SK-N-SH treated with all-trans-retinoic acid at 6 μM for 48 hours (cell line): Measurements from ENCODE around the gene COQ6.
"Not testable (repeated sequence)": the region's sequence is repeated elsewhere in the genome, so short reads cannot be mapped to it uniquely, and the experiment has no call there.

ENCODE experiments used
- ATAC-seq: fragments of 200-7000 bp; cut with Tn5 transposase; 3 replicates; pipeline ENCODE4 v1.9.1; 2020; ENCODE audit warnings: mild to moderate bottlenecking, moderate library complexity
- ARNTL ChIP-seq: fragments of 450-650 bp; formaldehyde crosslinking; IDR thresholded peaks from 2 replicates; pipeline ENCODE4 v1.5.0; 2020; ENCODE audit warnings: low read depth, mild to moderate bottlenecking, moderate library complexity, borderline replicate concordance
- BACH2 ChIP-seq: fragments of 250-450 bp; sonication (Bioruptor Pico); IDR thresholded peaks from 2 replicates; pipeline ENCODE4 v1.9.0; 2021; ENCODE audit warnings: mild to moderate bottlenecking, borderline replicate concordance
- CSDC2 ChIP-seq: fragments of 250-450 bp; sonication (Bioruptor Pico); IDR thresholded peaks from 2 replicates; pipeline ENCODE4 v1.5.0; 2020; ENCODE audit warnings: mild to moderate bottlenecking, moderate library complexity
- CSRNP3 ChIP-seq: fragments of 250-450 bp; sonication (Bioruptor Pico); IDR thresholded peaks from 2 replicates; pipeline ENCODE4 v1.5.1; 2021; ENCODE audit warnings: mild to moderate bottlenecking, moderate library complexity
- ESRRG ChIP-seq: fragments of 250-450 bp; sonication (Bioruptor Pico); IDR thresholded peaks from 2 replicates; pipeline ENCODE4 v1.6.1; 2021; ENCODE audit warnings: mild to moderate bottlenecking
- ISL1 ChIP-seq: fragments of 250-450 bp; sonication (Bioruptor Pico); IDR thresholded peaks from 2 replicates; pipeline ENCODE4 v2.1.2; 2022; ENCODE audit warnings: mild to moderate bottlenecking, moderate library complexity
- OSR1 ChIP-seq: fragments of 250-450 bp; sonication (Bioruptor Pico); IDR thresholded peaks from 2 replicates; pipeline ENCODE4 v1.8.0; 2022; ENCODE audit warnings: moderate library complexity, mild to moderate bottlenecking, inconsistent platforms
- POU6F1 ChIP-seq: fragments of 250-450 bp; sonication (Bioruptor Pico); IDR thresholded peaks from 2 replicates; pipeline ENCODE4 v1.8.0; 2021; ENCODE audit warnings: low read depth, mild to moderate bottlenecking, moderate library complexity, borderline replicate concordance
- PPARA ChIP-seq: fragments of 250-450 bp; sonication (Bioruptor Pico); IDR thresholded peaks from 2 replicates; pipeline ENCODE4 v1.5.0; 2020; ENCODE audit warnings: mild to moderate bottlenecking, borderline replicate concordance
- RARB ChIP-seq: fragments of 250-450 bp; sonication (Bioruptor Pico); IDR thresholded peaks from 2 replicates; pipeline ENCODE4 v1.8.0; 2021; ENCODE audit warnings: mild to moderate bottlenecking, moderate library complexity
- SNAI2 ChIP-seq: fragments of 250-450 bp; sonication (Bioruptor Pico); IDR thresholded peaks from 2 replicates; pipeline ENCODE4 v1.5.0; 2020; ENCODE audit warnings: mild to moderate bottlenecking, moderate library complexity
- TOX ChIP-seq: fragments of 250-450 bp; sonication (Bioruptor Pico); IDR thresholded peaks from 2 replicates; pipeline ENCODE4 v1.8.0; 2021; ENCODE audit warnings: mild to moderate bottlenecking, moderate library complexity, borderline replicate concordance
- ZC3H10 ChIP-seq: fragments of 250-450 bp; sonication (Bioruptor Pico); IDR thresholded peaks from 2 replicates; pipeline ENCODE4 v1.5.1; 2021; ENCODE audit warnings: mild to moderate bottlenecking, moderate library complexity
- ZFP30 ChIP-seq: fragments of 450-650 bp; formaldehyde crosslinking; IDR thresholded peaks from 2 replicates; pipeline ENCODE4 v1.5.0; 2022; ENCODE audit warnings: mild to moderate bottlenecking, moderate library complexity
- ZNF565 ChIP-seq: fragments of 450-650 bp; formaldehyde crosslinking; conservative IDR thresholded peaks from 2 replicates; pipeline ENCODE4 v1.5.0; 2020; ENCODE audit warnings: low read depth, mild to moderate bottlenecking, moderate library complexity
- ZNF70 ChIP-seq: fragments of 450-650 bp; formaldehyde crosslinking; IDR thresholded peaks from 2 replicates; pipeline ENCODE4 v1.5.0; 2020; ENCODE audit warnings: mild to moderate bottlenecking, moderate library complexity
- ZNF8 ChIP-seq: fragments of 450-650 bp; formaldehyde crosslinking; IDR thresholded peaks from 2 replicates; pipeline ENCODE4 v1.5.0; 2020; ENCODE audit warnings: mild to moderate bottlenecking, moderate library complexity
- TF ChIP-seq, protein P1 (sequence below): fragments of 250-450 bp; sonication (Bioruptor Pico); IDR thresholded peaks from 2 replicates; pipeline ENCODE4 v1.8.0; 2020; ENCODE audit warnings: mild to moderate bottlenecking, moderate library complexity, borderline replicate concordance
- TF ChIP-seq, protein P2 (sequence below): fragments of 250-450 bp; sonication (Bioruptor Pico); IDR thresholded peaks from 2 replicates; pipeline ENCODE4 v1.5.0; 2020; ENCODE audit warnings: mild to moderate bottlenecking, moderate library complexity
- TF ChIP-seq, protein P3 (sequence below): fragments of 250-450 bp; sonication (Bioruptor Pico); IDR thresholded peaks from 2 replicates; pipeline ENCODE4 v1.5.1; 2020; ENCODE audit warnings: low read depth, mild to moderate bottlenecking, moderate library complexity

COQ6 gene

GRCh38 chr14:73909681-73910080, 40.4 kb upstream of the COQ6 start (continued):
- TF ChIP-seq TOX (CRISPR knock-in tag): no peak

- ATAC-seq: no peak
- TF ChIP-seq RARB (no peak), POU6F1 (no peak), CSRNP3 (CRISPR knock-in tag) (no peak), ZC3H10 (CRISPR knock-in tag) (no peak), CSDC2 (CRISPR knock-in tag) (no peak)
Measured at GRCh38 chr14:73913256-73913655, 36.8 kb upstream of the COQ6 start.

GRCh38 chr14:73916324-73916723, 33.8 kb upstream of the COQ6 start:
- no peak for ATAC-seq
- TF ChIP-seq CSRNP3 (CRISPR knock-in tag): no peak
- TF ChIP-seq RARB: no peak
- TF ChIP-seq, protein P1, sequence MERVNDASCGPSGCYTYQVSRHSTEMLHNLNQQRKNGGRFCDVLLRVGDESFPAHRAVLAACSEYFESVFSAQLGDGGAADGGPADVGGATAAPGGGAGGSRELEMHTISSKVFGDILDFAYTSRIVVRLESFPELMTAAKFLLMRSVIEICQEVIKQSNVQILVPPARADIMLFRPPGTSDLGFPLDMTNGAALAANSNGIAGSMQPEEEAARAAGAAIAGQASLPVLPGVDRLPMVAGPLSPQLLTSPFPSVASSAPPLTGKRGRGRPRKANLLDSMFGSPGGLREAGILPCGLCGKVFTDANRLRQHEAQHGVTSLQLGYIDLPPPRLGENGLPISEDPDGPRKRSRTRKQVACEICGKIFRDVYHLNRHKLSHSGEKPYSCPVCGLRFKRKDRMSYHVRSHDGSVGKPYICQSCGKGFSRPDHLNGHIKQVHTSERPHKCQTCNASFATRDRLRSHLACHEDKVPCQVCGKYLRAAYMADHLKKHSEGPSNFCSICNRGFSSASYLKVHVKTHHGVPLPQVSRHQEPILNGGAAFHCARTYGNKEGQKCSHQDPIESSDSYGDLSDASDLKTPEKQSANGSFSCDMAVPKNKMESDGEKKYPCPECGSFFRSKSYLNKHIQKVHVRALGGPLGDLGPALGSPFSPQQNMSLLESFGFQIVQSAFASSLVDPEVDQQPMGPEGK (CRISPR knock-in tag): no peak
- TF ChIP-seq PPARA (CRISPR knock-in tag): no peak
- no peak for TF ChIP-seq CSDC2 (CRISPR knock-in tag)
- no peak for TF ChIP-seq ZNF8
- TF ChIP-seq, all 23 proteins: peak for 0

- not testable (repeated sequence) for ATAC-seq
Measured at GRCh38 chr14:73919457-73919856, 30.6 kb upstream of the COQ6 start.

DNA sequence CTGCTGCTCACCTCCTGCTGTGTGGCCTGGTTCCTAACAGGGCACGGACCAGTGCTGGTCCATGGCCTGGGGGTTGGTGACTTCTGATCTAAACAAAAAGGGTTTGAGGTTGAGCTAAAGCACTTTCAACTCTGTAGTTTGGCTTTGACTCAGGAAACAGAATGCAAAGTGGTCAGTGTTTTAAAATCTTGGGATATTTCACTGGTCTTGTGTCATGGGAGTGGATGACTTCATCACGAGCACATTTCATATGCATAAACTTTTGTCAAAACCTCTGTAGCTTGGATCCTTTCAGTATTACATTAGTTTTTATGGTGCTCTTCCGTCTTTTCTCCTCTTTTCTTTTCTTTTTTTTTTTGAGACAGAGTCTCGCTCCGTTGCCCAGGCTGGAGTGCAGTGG, 25.8 kb upstream of the COQ6 start:
- TF ChIP-seq, protein P2, sequence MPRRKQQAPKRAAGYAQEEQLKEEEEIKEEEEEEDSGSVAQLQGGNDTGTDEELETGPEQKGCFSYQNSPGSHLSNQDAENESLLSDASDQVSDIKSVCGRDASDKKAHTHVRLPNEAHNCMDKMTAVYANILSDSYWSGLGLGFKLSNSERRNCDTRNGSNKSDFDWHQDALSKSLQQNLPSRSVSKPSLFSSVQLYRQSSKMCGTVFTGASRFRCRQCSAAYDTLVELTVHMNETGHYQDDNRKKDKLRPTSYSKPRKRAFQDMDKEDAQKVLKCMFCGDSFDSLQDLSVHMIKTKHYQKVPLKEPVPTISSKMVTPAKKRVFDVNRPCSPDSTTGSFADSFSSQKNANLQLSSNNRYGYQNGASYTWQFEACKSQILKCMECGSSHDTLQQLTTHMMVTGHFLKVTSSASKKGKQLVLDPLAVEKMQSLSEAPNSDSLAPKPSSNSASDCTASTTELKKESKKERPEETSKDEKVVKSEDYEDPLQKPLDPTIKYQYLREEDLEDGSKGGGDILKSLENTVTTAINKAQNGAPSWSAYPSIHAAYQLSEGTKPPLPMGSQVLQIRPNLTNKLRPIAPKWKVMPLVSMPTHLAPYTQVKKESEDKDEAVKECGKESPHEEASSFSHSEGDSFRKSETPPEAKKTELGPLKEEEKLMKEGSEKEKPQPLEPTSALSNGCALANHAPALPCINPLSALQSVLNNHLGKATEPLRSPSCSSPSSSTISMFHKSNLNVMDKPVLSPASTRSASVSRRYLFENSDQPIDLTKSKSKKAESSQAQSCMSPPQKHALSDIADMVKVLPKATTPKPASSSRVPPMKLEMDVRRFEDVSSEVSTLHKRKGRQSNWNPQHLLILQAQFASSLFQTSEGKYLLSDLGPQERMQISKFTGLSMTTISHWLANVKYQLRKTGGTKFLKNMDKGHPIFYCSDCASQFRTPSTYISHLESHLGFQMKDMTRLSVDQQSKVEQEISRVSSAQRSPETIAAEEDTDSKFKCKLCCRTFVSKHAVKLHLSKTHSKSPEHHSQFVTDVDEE: no peak
- TF ChIP-seq ISL1 (CRISPR knock-in tag): no peak
- no peak for TF ChIP-seq CSRNP3 (CRISPR knock-in tag)
- no peak for TF ChIP-seq ZNF8
- TF ChIP-seq RARB: no peak
- ATAC-seq: no peak

- ATAC-seq: peak; percentile 60
- TF ChIP-seq CSDC2 (CRISPR knock-in tag) (no peak), OSR1 (CRISPR knock-in tag) (no peak), RARB (no peak), ARNTL (CRISPR knock-in tag) (no peak), ZFP30 (no peak), ZNF565 (CRISPR knock-in tag) (no peak), SNAI2 (CRISPR knock-in tag) (no peak), ESRRG (CRISPR knock-in tag) (no peak), ZNF8 (no peak), TOX (CRISPR knock-in tag) (no peak), ZNF70 (CRISPR knock-in tag) (no peak), ZC3H10 (CRISPR knock-in tag) (no peak), PPARA (CRISPR knock-in tag) (no peak), BACH2 (CRISPR knock-in tag) (no peak)
- TF ChIP-seq, protein P3, sequence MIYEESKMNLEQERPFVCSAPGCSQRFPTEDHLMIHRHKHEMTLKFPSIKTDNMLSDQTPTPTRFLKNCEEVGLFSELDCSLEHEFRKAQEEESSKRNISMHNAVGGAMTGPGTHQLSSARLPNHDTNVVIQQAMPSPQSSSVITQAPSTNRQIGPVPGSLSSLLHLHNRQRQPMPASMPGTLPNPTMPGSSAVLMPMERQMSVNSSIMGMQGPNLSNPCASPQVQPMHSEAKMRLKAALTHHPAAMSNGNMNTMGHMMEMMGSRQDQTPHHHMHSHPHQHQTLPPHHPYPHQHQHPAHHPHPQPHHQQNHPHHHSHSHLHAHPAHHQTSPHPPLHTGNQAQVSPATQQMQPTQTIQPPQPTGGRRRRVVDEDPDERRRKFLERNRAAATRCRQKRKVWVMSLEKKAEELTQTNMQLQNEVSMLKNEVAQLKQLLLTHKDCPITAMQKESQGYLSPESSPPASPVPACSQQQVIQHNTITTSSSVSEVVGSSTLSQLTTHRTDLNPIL (CRISPR knock-in tag): no peak
Measured at GRCh38 chr14:73935666-73936065, 14.4 kb upstream of the COQ6 start.
